Smooth muscle cell (in vitro differentiated cells): ENCODE data around the gene XPC. TPM values are rescaled to one million over a fixed set of nuclear protein-coding genes. Genes with fewer than 3 reads are reported as not detected.
"Not testable (repeated sequence)": the region's sequence is repeated elsewhere in the genome, so short reads cannot be mapped to it uniquely, and the experiment has no call there.

Experiments used
- DNase-seq: peaks from one replicate; lab custom pipeline; 2025; ENCODE audit not compliant: unreplicated experiment; lab: John Stamatoyannopoulos, UW
- H2AFZ ChIP-seq: fragments of 200-600 bp; sonication (generic); 2 replicates; pipeline ENCODE4 v1.6.0; 2016; ENCODE audit warnings: antibody characterized with exemption, low read depth, mild to moderate bottlenecking
- H3F3A ChIP-seq: fragments of 200-600 bp; sonication (generic); 2 replicates; pipeline ENCODE4 v1.6.0; 2017; ENCODE audit warnings: antibody characterized with exemption, low read depth
- H3K27ac ChIP-seq: fragments of 200-600 bp; sonication (generic); 2 replicates; pipeline ENCODE4 v1.5.1; 2016; ENCODE audit warnings: low read depth, mild to moderate bottlenecking
- H3K27me3 ChIP-seq: fragments of 200-600 bp; sonication (generic); 2 replicates; pipeline ENCODE4 v1.6.1; 2016; ENCODE audit warnings: low read depth, mild to moderate bottlenecking
- H3K36me3 ChIP-seq: fragments of 200-600 bp; sonication (generic); 2 replicates; pipeline ENCODE4 v1.5.1; 2016; ENCODE audit warnings: low read depth
- H3K4me1 ChIP-seq: fragments of 200-600 bp; sonication (generic); 2 replicates; pipeline ENCODE4 v1.5.1; 2016; ENCODE audit warnings: low read depth
- H3K4me2 ChIP-seq: fragments of 200-600 bp; sonication (generic); 2 replicates; pipeline ENCODE4 v1.6.0; 2016; ENCODE audit warnings: mild to moderate bottlenecking
- H3K4me3 ChIP-seq: fragments of 200-600 bp; sonication (generic); 2 replicates; pipeline ENCODE4 v1.5.1; 2016; ENCODE audit warnings: mild to moderate bottlenecking
- H3K79me2 ChIP-seq: fragments of 200-600 bp; sonication (generic); 2 replicates; pipeline ENCODE4 v1.6.0; 2016; ENCODE audit warnings: low read depth, mild to moderate bottlenecking
- H3K9ac ChIP-seq: fragments of 200-600 bp; sonication (generic); 2 replicates; pipeline ENCODE4 v1.6.0; 2016; ENCODE audit warnings: low read depth
- H3K9me3 ChIP-seq: fragments of 200-600 bp; sonication (generic); replicated peaks from 2 replicates; pipeline ENCODE4 v1.5.1; 2016; ENCODE audit warnings: low read depth
- H4K20me1 ChIP-seq: fragments of 200-600 bp; sonication (generic); 2 replicates; pipeline ENCODE4 v1.6.0; 2016; ENCODE audit warnings: low read depth
- CTCF ChIP-seq: fragments of 200-600 bp; sonication (generic); IDR thresholded peaks from 2 replicates; pipeline ENCODE4 v1.5.1; 2017; ENCODE audit warnings: borderline replicate concordance, mild to moderate bottlenecking, antibody characterized with exemption; ENCODE audit not compliant: insufficient read depth, poor library complexity, severe bottlenecking
- WGBS: methylation state at CpG from one replicate; pipeline ENCODE4 v1.1.7; 2016; ENCODE audit warnings: low lambda C conversion rate; 5-methylcytosine and 5-hydroxymethylcytosine counted together
- polyA plus RNA-seq: library from polyadenylated mRNA; unstranded; fragments of >200 nt; fragmentation: Nextera tagmentation; extraction: Ambion mirVana; gene quantifications from 2 replicates; pipeline ENCODE4 v1.2.1, GENCODE V29; 2016
- total RNA-seq: library from RNA; depleted of rRNA; stranded (reverse); fragments of >200 nt; gene quantifications from 2 replicates; pipeline ENCODE4 v1.2.3, GENCODE V29; 2014

The XPC gene
- total and polyA plus RNA-seq, 2 experiments from 2014 or later, result 20.9 to 23.8 TPM

GRCh38 chr3:14123308-14124222 is 54.8 kb downstream of the XPC start:
- Histone ChIP-seq H3K79me2 (peaks cover 35% of the 10 kb centered on the region), H3K36me3 (no peaks in the 10 kb centered on the region), H3K4me2 (peak overlapping the region; percentile 97), H3K27ac (no peak overlapping the region), H3K27me3 (no peaks in the 10 kb centered on the region), H2AFZ (peak overlapping the region; percentile 96), H3K9ac (no peak overlapping the region), H4K20me1 (peaks cover 27% of the 10 kb centered on the region), H3K4me3 (peak overlapping the region; percentile 82), H3K9me3 (no peaks in the 10 kb centered on the region), H3K4me1 (peaks cover 16% of the 10 kb centered on the region), H3F3A (peaks cover 15% of the 10 kb centered on the region)
- TF ChIP-seq CTCF, result no peak
- no peak for DNase-seq
- WGBS, result 56% methylated on average over 15 of the region's 15 CpGs

GRCh38 chr3:14122301-14122700 is 56.1 kb downstream of the XPC start:
- TF ChIP-seq CTCF, result no peak
- no peaks in the 10 kb centered on the region for H3K27me3 ChIP-seq
- no peak overlapping the region for H3K4me3 ChIP-seq
- H3K4me2 ChIP-seq, result no peak overlapping the region
- H3K9ac ChIP-seq, result no peak overlapping the region
- peaks cover 23% of the 10 kb centered on the region for H3K79me2 ChIP-seq
- H3F3A ChIP-seq, result peaks cover 15% of the 10 kb centered on the region
- no peak overlapping the region for H3K27ac ChIP-seq
- WGBS, result 86% methylated on average over 3 of the region's 3 CpGs
- peaks cover 15% of the 10 kb centered on the region for H4K20me1 ChIP-seq
- no peak for DNase-seq
- no peak overlapping the region for H2AFZ ChIP-seq
- no peaks in the 10 kb centered on the region for H3K9me3 ChIP-seq
- H3K36me3 ChIP-seq, result no peaks in the 10 kb centered on the region
- peaks cover 16% of the 10 kb centered on the region for H3K4me1 ChIP-seq

GRCh38 chr3:14121859-14122258 is 56.5 kb downstream of the XPC start:
- DNase-seq, result no peak
- H3K36me3 ChIP-seq, result no peaks in the 10 kb centered on the region
- H3K79me2 ChIP-seq, result peaks cover 18% of the 10 kb centered on the region
- H3K27me3 ChIP-seq, result no peaks in the 10 kb centered on the region
- no peak overlapping the region for H3K9ac ChIP-seq
- no peak overlapping the region for H3K4me3 ChIP-seq
- no peaks in the 10 kb centered on the region for H3K9me3 ChIP-seq
- no peak overlapping the region for H3K27ac ChIP-seq
- no peak overlapping the region for H2AFZ ChIP-seq
- TF ChIP-seq CTCF, result no peak
- no peak overlapping the region for H3K4me2 ChIP-seq
- peaks cover 16% of the 10 kb centered on the region for H3K4me1 ChIP-seq
- H4K20me1 ChIP-seq, result peaks cover 10% of the 10 kb centered on the region
- 78% methylated on average over 5 of the region's 5 CpGs for WGBS
- peaks cover 15% of the 10 kb centered on the region for H3F3A ChIP-seq

GRCh38 chr3:14120921-14121448 is 57.4 kb downstream of the XPC start:
- not testable (repeated sequence) for H3K4me1 ChIP-seq, H3K4me2 ChIP-seq, H3K9me3 ChIP-seq, H4K20me1 ChIP-seq, H2AFZ ChIP-seq, DNase-seq, H3K4me3 ChIP-seq, H3K27me3 ChIP-seq, H3K9ac ChIP-seq, H3K27ac ChIP-seq, H3K36me3 ChIP-seq
- 82% methylated on average over 2 of the region's 2 CpGs for WGBS
- H3F3A ChIP-seq, result peaks cover 15% of the 10 kb centered on the region
- peaks cover 11% of the 10 kb centered on the region for H3K79me2 ChIP-seq
